8988T (cell line): ENCODE data around the gene TOP2A.
A peak's percentile ranks its signal among the peaks of the same experiment; 100 is the strongest.

Experiments
- DNase-seq: peaks from one replicate; pipeline ENCODE4 v3.0.0; 2011

Gene TOP2A, protein sequence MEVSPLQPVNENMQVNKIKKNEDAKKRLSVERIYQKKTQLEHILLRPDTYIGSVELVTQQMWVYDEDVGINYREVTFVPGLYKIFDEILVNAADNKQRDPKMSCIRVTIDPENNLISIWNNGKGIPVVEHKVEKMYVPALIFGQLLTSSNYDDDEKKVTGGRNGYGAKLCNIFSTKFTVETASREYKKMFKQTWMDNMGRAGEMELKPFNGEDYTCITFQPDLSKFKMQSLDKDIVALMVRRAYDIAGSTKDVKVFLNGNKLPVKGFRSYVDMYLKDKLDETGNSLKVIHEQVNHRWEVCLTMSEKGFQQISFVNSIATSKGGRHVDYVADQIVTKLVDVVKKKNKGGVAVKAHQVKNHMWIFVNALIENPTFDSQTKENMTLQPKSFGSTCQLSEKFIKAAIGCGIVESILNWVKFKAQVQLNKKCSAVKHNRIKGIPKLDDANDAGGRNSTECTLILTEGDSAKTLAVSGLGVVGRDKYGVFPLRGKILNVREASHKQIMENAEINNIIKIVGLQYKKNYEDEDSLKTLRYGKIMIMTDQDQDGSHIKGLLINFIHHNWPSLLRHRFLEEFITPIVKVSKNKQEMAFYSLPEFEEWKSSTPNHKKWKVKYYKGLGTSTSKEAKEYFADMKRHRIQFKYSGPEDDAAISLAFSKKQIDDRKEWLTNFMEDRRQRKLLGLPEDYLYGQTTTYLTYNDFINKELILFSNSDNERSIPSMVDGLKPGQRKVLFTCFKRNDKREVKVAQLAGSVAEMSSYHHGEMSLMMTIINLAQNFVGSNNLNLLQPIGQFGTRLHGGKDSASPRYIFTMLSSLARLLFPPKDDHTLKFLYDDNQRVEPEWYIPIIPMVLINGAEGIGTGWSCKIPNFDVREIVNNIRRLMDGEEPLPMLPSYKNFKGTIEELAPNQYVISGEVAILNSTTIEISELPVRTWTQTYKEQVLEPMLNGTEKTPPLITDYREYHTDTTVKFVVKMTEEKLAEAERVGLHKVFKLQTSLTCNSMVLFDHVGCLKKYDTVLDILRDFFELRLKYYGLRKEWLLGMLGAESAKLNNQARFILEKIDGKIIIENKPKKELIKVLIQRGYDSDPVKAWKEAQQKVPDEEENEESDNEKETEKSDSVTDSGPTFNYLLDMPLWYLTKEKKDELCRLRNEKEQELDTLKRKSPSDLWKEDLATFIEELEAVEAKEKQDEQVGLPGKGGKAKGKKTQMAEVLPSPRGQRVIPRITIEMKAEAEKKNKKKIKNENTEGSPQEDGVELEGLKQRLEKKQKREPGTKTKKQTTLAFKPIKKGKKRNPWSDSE (N-terminal part only)

DNA sequence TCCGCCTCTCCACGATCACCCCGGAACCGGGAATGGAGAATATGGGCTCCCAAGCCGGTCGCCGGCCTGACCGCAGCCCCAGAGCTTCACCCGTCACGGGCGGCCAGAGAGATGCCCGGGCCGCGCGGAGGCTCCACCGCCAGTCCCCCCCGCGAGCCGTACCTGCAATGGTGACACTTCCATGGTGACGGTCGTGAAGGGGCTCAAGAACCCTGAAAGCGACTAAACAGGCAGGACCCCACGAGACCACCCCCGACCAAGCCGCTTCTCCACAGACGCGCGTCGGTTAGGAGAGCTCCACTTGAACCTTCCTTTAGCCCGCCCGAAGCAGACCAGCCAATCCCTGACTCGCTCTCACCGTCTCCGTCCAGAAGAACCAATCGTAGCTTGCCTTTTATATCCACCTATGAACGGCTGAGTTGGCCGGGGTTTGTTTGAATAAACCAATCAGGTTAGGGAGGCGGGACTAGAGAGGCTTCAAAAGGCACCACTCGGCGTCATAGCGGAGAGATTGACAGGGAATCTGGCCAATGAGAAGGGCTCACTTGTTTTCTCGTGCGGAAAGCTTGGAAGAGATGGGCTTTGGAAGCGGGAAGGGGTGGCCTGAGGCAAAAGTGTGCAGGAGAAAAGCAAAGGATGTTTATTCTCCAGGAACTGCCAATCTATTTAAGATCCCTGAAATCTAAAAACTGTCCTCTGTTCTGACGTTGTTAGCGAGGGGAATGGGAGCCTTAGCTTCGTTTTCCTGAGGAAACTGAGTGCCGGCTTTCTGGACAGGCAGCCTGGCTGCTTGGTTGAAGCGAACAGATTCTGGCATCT is at the start of gene TOP2A:
Gene TOP2A, minus strand, starts transcription at position 288 of the 819 bp plus-strand sequence. Its CDS starts 105 bp downstream, at position 183.
- peak; percentile 65 for DNase-seq

GRCh38 chr17:40467281-40467867 is 49.7 kb upstream of the TOP2A start:
- no peak for DNase-seq

- no peak for DNase-seq
These were observed 48.7 kb upstream of the TOP2A start for GRCh38 chr17:40466298-40466971.

DNA sequence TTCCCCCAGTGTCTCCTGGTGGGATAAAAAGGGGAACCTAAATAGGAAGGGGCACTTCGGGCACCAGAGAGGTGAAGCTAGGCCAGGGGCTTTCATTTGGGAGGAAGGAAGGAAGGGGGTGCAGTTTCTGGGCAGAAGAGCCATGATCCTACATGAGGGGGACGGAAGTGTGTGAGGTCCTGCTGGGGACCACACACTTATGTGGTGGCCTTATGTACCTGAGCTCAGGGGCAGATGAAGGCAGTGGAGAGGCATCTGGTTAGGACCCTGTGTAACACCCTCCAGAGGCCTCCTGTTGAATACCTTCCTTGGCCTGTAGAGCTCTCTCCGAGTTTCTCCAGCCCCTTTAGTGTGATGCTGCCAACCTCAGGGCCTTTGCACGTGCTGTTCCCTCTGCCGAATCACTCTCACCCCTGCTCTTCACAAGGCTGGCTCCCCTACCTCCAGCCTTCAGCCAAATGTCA is 46.7 kb upstream of the TOP2A start:
- no peak for DNase-seq

- no peak for DNase-seq
These were observed 45.4 kb upstream of the TOP2A start for GRCh38 chr17:40463122-40463550.

DNA sequence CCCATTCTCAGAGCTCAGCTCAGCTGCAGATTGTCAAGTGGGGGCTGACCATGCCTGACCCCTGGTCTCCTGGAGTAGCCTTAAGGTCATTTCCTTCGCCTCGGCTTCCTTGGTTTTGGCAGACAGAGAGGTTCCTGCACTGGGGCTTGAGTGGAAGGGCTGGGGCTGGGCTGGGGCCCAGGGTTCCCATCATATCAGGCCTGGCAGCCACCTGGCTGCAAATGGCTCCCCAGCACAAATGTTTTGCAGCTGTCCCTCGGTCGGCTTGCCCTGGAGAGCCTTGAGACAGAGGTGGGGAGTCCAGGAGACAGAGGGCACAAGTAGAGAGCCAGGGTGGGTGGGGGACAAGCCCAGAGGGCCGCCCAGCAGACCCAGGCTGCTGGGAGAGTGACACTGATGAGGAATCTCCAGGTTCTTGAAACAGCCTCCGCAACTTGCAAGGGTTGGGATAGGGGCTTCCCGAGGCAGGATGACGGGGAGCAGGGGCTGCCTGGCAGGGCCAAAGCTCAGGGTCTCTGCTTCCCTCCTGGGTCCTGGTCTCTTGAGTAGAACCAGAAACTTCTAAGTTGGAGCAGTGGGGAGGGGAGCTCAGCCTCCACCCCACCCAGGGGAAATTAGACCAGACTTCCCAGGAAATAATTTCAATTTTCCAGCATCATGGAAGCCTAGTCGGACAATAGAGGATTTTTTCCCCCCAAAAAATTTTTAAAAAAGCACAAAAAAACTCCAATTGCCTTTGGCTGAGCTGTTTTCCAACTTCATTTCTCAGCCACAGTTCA is 44.8 kb upstream of the TOP2A start:
- DNase-seq = no peak

GRCh38 chr17:40461732-40462342 is 44.1 kb upstream of the TOP2A start:
- DNase-seq = no peak

DNA sequence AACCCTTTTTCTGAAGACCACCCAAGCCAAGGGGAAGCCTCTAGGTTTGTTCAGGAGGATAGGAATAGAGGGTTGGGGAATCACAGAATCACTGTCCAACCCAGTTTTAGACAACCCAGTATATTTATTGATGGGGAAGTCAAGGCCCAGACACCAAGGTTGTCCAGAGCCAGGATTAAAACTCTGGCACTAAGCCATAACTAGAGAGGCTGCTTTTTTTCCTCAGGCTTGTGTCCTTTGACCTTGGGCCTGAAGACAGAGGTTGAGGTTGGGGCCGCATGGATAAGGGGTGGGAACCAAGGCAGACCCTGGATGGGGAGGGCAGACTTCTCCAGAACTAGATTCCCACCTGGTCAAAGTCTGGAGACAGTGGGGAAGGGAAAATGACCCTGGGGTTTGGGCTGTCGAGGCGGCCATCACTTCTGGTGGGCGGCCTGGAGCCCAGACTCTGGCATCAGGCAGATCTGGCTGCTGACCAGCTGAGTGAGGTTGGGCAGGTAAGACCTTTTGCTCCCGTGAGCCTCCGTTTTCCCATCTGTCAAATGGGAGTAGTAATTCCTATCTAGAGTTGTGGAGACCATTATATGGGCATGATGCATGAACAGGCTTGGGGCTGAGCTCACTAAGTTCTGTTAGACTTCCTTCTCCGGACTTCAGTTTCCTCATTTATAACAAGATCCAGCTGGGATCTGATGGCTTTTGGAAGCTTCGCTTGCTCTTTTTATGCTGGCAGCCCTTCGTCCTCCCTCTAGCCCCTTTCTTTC is 43.5 kb upstream of the TOP2A start:
- DNase-seq = no peak

DNA sequence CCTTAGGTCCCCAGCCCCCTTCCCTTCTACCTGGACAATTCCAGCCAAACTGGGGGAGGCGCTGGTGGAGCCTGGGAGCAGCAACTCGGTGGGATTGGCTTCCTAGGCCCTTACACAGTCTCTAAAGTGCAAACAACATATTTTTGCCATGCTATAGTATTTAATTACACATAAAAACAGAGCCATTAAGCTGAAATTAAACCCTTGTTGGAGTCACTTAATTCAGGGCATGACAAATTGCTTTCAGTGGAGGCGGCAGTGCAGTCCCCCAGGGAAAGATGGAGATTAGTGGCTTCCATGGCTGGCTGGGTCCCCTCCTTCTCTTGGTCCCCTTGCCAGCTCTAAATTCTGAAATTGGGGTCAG is 42.9 kb upstream of the TOP2A start:
- DNase-seq = no peak

DNA sequence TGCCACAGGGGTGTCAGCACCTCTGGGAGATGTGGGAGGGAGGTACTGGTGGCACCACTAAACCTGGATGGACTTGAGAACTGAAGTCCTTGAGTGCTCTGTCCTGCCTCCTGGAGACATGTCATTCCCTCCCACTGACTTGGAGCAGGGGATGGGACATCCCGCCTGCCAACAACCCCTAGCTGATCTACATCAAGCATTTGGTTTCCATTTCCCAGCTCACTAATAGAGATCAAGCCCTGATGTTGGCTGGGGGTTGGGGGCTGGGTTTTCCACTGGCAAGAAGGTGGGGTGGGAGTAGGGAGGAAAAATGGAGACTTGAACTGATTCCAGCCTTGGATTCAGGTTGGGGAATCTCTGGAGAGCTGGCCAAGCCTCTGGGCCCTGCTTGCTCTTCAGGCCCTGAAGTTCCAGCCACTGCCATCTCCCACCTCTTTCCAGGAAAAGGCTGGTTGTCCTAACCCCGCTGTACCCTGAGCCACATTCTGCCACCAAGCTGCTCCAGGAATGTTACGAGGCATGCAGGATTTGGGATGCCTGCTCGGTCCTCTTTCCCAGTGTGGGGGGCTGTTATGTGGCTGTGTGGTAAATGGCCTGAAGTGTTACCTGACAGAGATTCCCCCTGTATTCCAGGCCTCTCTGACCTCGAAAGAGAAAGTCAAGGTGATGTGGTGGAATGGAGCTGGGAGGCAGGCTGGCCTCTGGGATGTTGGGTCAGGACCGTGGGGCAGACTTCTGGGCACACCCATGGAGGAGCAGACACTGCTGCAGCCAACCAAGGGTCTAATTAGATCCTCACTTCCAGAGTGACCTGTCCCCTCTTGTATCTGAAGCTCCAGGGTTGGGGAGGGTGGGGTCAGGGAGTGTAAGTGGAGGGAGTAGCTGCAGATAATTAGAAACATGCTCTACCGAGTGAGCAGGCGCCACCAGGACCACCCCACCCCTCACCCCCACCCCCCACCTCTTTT is 42.2 kb upstream of the TOP2A start:
- no peak for DNase-seq

DNA sequence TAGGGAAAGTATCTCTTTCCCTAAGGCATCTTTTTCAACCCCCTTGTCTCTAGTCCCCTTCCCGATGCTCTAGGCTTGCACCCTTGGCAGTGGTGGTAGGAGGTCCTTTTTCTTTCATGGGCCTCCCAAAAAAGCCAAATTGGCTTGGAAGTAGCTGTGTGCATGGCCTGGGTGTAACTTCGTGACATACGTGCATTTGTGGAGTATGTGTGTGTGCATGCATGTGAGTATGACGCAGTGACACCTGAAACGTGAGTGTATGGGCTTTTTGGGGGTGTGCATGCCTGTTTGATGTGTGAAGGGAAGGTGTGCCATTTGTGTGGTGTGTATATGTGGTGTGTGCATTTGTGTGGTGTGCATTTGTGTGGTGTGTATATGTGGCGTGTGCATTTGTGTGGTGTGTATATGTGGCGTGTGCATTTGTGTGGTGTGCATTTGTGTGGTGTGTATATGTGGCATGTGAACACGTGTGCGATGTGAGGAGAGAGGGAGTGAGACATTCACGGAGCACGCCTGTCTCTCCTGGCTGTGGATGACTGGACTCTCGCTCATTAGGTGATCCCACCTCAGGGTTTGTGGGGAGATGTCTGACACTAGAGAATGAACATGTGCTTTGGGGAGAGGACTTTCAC is 41.3 kb upstream of the TOP2A start:
- DNase-seq = no peak

GRCh38 chr17:40457964-40458791 is 40.5 kb upstream of the TOP2A start:
- DNase-seq = no peak

DNA sequence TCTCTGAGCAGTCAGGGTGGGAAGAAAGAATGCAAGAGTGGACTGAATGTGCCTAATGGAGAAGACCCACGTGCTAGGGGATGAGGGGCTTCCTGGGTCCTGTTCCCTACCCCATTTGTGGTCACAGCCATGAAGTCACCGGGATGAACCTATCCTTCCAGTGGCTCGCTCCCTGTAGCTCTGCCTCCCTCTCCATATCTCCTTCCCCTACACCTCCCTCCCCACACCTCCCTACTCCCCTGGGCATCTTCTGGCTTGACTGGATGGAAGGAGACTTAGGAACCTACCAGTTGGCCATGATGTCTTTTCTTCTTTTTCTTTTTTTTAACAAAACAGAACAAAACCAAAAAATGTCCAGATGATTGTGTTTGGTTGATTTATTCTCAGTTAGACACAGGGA is 39.7 kb upstream of the TOP2A start:
- DNase-seq = no peak

- DNase-seq = no peak
These were observed 38.8 kb upstream of the TOP2A start for GRCh38 chr17:40456396-40456951.

- DNase-seq = no peak
These were observed 36.9 kb upstream of the TOP2A start for GRCh38 chr17:40454613-40454995.
